ENCODE results near the gene IPO9. TPM values are rescaled to one million over a fixed set of nuclear protein-coding genes. Genes with fewer than 3 reads are reported as not detected.

The IPO9 gene
- total RNA-seq, 1 donor from 2014 or later = 12.8 TPM

GRCh38 chr1:201789245-201789644 is 39.7 kb upstream of the IPO9 start:
- H3K36me3 ChIP-seq = peaks cover 0 to 11% of the 10 kb centered on the region in 2 donors
- intact Hi-C loops (cut with DNase I) = no loop called here
- no peak for DNase-seq (ENCODE audit: extremely low spot score in 2 of 2)
- peaks cover 60% of the 10 kb centered on the region for H3K4me1 ChIP-seq
- H3K27me3 ChIP-seq = no peaks in the 10 kb centered on the region
- H3K9me3 ChIP-seq = no peaks in the 10 kb centered on the region
- no peak overlapping the region for H3K4me3 ChIP-seq
- TF ChIP-seq CTCF (IDR thresholded peaks at IDR 0.05) = no peak
- no peak for TF ChIP-seq POLR2AphosphoS5 (IDR thresholded peaks at IDR 0.05; ENCODE audit: insufficient read depth in 1 of 2, low read depth in 1 of 2)
- no peak for TF ChIP-seq POLR2A (IDR thresholded peaks at IDR 0.05)
- peak overlapping the region; percentile 81 for H3K27ac ChIP-seq

- peak overlapping the region; percentile 81 for H3K27ac ChIP-seq
- H3K9me3 ChIP-seq = no peaks in the 10 kb centered on the region
- intact Hi-C loops (cut with DNase I) = no loop called here
- peaks cover 0 to 18% of the 10 kb centered on the region in 2 donors for H3K36me3 ChIP-seq
- TF ChIP-seq CTCF (IDR thresholded peaks at IDR 0.05) (no peak), POLR2A (IDR thresholded peaks at IDR 0.05) (no peak), POLR2AphosphoS5 (IDR thresholded peaks at IDR 0.05; ENCODE audit: insufficient read depth in 1 of 2, low read depth in 1 of 2) (peak in 1 of 2 donors; percentile 59)
- H3K27me3 ChIP-seq = no peaks in the 10 kb centered on the region
- peaks cover 60% of the 10 kb centered on the region for H3K4me1 ChIP-seq
- DNase-seq (ENCODE audit: extremely low spot score in 2 of 2) = no peak
- no peak overlapping the region for H3K4me3 ChIP-seq
These were observed 38.7 kb upstream of the IPO9 start for GRCh38 chr1:201790261-201790660.

GRCh38 chr1:201791051-201791778 is 37.7 kb upstream of the IPO9 start:
- Histone ChIP-seq H3K4me1 (peaks cover 57% of the 10 kb centered on the region), H3K36me3 (peaks cover 0 to 21% of the 10 kb centered on the region in 2 donors), H3K4me3 (no peak overlapping the region), H3K9me3 (no peaks in the 10 kb centered on the region), H3K27me3 (no peaks in the 10 kb centered on the region), H3K27ac (peak overlapping the region; percentile 81)
- TF ChIP-seq POLR2AphosphoS5 (IDR thresholded peaks at IDR 0.05; ENCODE audit: insufficient read depth in 1 of 2, low read depth in 1 of 2) (no peak), POLR2A (IDR thresholded peaks at IDR 0.05) (no peak), CTCF (IDR thresholded peaks at IDR 0.05) (no peak)
- intact Hi-C loops (cut with DNase I) = no loop called here
- DNase-seq (ENCODE audit: extremely low spot score in 2 of 2) = no peak

GRCh38 chr1:201791779-201792173 is 37.2 kb upstream of the IPO9 start:
- Histone ChIP-seq H3K9me3 (no peaks in the 10 kb centered on the region), H3K36me3 (peaks cover 0 to 21% of the 10 kb centered on the region in 2 donors), H3K4me3 (no peak overlapping the region), H3K27me3 (no peaks in the 10 kb centered on the region), H3K27ac (peak overlapping the region; percentile 81), H3K4me1 (peaks cover 51% of the 10 kb centered on the region)
- DNase-seq (ENCODE audit: extremely low spot score in 2 of 2) = no peak
- TF ChIP-seq POLR2A (IDR thresholded peaks at IDR 0.05) = no peak
- no peak for TF ChIP-seq POLR2AphosphoS5 (IDR thresholded peaks at IDR 0.05; ENCODE audit: insufficient read depth in 1 of 2, low read depth in 1 of 2)
- no peak for TF ChIP-seq CTCF (IDR thresholded peaks at IDR 0.05)
- intact Hi-C loops (cut with DNase I) = loop anchor here (2.0 kb wide), 2 partner anchors 83 to 261 kb away; no protein-coding TSS in a partner anchor
